WTC11 (cell line): ENCODE results near the gene NCF4. TPM values are rescaled to one million over a fixed set of nuclear protein-coding genes. Genes with fewer than 3 reads are reported as not detected.
A peak's percentile ranks its signal among the peaks of the same experiment; 100 is the strongest.

Experiments
- ATAC-seq: fragments of 200-7000 bp; cut with Tn5 transposase; 2 replicates; pipeline ENCODE4 v1.10.0; 2021; ENCODE audit warnings: mild to moderate bottlenecking, moderate library complexity
- CTCF ChIA-PET: fragments of 300-600 bp; sonication (Branson Sonifier 250); formaldehyde crosslinking; loops from one replicate; lab custom pipeline; 2021; ENCODE audit warnings: antibody characterized with exemption; lab: Charles Lee
- POLR2A ChIA-PET: fragments of 350-600 bp; sonication (Branson Sonifier 250); formaldehyde crosslinking; loops from one replicate; lab custom pipeline; 2021; ENCODE audit warnings: antibody characterized with exemption; lab: Charles Lee
- DNase-seq: peaks from one replicate; pipeline ENCODE4 v3.0.0; 2021; ENCODE audit warnings: low spot score
- H3K27ac Mint-ChIP-seq: 2 replicates; pipeline ENCODE4 v1.8.0; 2021; ENCODE audit warnings: mixed read lengths
- H3K27me3 Mint-ChIP-seq: 2 replicates; pipeline ENCODE4 v1.8.0; 2021; ENCODE audit warnings: low read depth, mild to moderate bottlenecking, moderate library complexity, mixed read lengths
- H3K36me3 Mint-ChIP-seq: 2 replicates; pipeline ENCODE4 v1.8.0; 2021; ENCODE audit warnings: mixed read lengths
- H3K4me1 Mint-ChIP-seq: 2 replicates; pipeline ENCODE4 v1.8.0; 2022; ENCODE audit warnings: mixed read lengths
- H3K4me3 Mint-ChIP-seq: 2 replicates; pipeline ENCODE4 v1.8.0; 2021; ENCODE audit warnings: mild to moderate bottlenecking, moderate library complexity, mixed read lengths
- H3K9me3 Mint-ChIP-seq: 2 replicates; pipeline ENCODE4 v1.8.0; 2021; ENCODE audit warnings: mixed read lengths
- ARID4B ChIP-seq: sonication (generic); formaldehyde crosslinking; IDR thresholded peaks from 2 replicates; pipeline ENCODE4 v1.8.0; 2023; ENCODE audit warnings: missing genetic modification reagents, mild to moderate bottlenecking, borderline replicate concordance
- NFYB ChIP-seq: sonication (generic); formaldehyde crosslinking; conservative IDR thresholded peaks from 2 replicates; pipeline ENCODE4 v1.8.0; 2022; ENCODE audit warnings: low read depth, missing genetic modification reagents
- RORB ChIP-seq: fragments of 250-450 bp; sonication (Bioruptor Pico); IDR thresholded peaks from 2 replicates; pipeline ENCODE4 v1.9.0; 2021; ENCODE audit warnings: mild to moderate bottlenecking
- TEAD1 ChIP-seq: sonication (generic); formaldehyde crosslinking; IDR thresholded peaks from 2 replicates; pipeline ENCODE4 v1.8.0; 2022; ENCODE audit warnings: mild to moderate bottlenecking, missing genetic modification reagents
- USF1 ChIP-seq: sonication (generic); formaldehyde crosslinking; IDR thresholded peaks from 2 replicates; pipeline ENCODE4 v1.8.0; 2022; ENCODE audit warnings: mild to moderate bottlenecking, missing genetic modification reagents
- USF2 ChIP-seq: sonication (generic); formaldehyde crosslinking; IDR thresholded peaks from 2 replicates; pipeline ENCODE4 v1.8.1; 2023; ENCODE audit warnings: mild to moderate bottlenecking, missing genetic modification reagents, moderate library complexity
- ZNF121 ChIP-seq: sonication (generic); formaldehyde crosslinking; IDR thresholded peaks from 2 replicates; pipeline ENCODE4 v1.8.0; 2023; ENCODE audit warnings: missing genetic modification reagents
- total RNA-seq: library from RNA; stranded (reverse); gene quantifications from 3 replicates; pipeline ENCODE4 v1.2.3, GENCODE V29; 2021
- TF ChIP-seq, protein P1 (sequence below): sonication (generic); formaldehyde crosslinking; IDR thresholded peaks from 2 replicates; pipeline ENCODE4 v1.8.0; 2022; ENCODE audit warnings: mild to moderate bottlenecking, missing genetic modification reagents
- TF ChIP-seq, protein P2 (sequence below): fragments of 200-600 bp; IDR thresholded peaks from 2 replicates; pipeline ENCODE4 v1.8.0; 2022; ENCODE audit warnings: antibody characterized with exemption

The NCF4 gene
- total RNA-seq, 1 experiment from 2014 or later, result not detected

DNA sequence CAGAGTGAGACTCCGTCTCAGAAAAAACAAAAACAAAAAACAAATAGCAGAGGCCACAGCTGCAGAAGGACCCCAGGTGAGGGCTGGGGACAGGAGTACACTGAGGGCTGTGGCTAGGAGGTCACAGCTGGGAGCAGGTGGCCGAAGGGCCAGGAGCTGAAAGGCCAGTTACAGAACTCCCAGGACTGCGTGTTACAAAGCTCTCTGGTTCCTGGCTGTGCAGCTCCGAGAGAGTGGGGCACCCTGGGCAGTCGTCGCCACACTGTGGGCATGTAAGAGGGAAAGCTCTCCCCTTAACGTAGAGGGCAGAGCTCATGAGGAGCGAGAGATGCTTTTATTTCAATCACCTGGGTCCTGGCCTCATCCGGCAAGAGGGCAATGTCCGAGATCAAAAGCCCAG lies 10.1 kb upstream of the NCF4 start (continued):
- no peak for TF ChIP-seq USF1
- TF ChIP-seq, all 79 proteins: peak for 0

DNA sequence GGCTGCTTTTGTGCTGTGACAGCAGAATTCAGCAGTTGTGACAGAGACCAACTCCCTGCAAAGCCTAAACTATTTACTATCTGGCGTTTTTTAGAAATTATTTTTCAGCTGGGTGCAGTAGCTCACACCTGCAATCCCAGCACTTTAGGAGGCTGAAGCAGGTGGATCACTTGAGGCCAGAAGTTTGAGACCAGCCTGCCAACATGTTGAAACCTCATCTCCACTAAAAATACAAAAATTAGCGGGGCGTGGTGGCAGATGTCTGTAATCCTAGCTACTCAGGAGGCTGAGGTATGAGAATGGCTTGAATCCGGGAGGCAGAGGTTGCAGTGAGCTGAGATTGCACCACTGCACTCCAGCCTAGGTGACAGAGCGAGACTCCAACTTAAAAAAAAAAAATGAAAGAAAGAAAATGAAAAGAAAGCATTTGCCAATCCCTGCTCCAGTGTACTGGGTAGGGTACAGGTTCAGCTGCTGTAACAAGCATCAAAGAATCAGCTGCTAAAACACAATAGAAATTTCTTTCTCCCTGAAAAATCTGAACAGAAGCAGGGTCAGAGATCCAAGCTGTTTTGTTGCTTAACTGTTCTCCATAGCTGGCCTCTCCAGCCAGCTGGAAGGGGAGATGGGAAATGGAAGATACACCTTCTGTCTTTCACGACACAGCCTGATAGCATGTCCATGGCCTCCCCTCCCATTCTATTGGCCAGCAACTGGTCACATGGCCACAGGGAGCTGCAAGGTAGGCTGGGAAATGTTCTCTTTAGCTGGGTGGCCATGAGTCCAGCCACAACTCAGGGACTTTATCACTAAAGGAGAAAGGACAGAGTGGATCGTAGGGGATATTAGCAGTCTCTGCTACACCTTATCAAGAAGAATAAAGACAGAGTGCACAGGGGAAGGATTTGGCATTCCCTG lies 8.5 kb upstream of the NCF4 start:
- ATAC-seq, result no peak
- Mint-ChIP-seq H3K36me3 (no peaks in the 10 kb centered on the region), H3K27ac (no peak overlapping the region), H3K9me3 (peaks cover 10% of the 10 kb centered on the region), H3K4me1 (peaks cover 11% of the 10 kb centered on the region), H3K4me3 (no peak overlapping the region), H3K27me3 (peaks cover 21% of the 10 kb centered on the region)
- TF ChIP-seq, protein P1, sequence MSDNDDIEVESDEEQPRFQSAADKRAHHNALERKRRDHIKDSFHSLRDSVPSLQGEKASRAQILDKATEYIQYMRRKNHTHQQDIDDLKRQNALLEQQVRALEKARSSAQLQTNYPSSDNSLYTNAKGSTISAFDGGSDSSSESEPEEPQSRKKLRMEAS (CRISPR knock-in tag), result no peak
- TF ChIP-seq NFYB (peak; percentile 33; the same call in 1 of the 2 replicates), USF2 (CRISPR knock-in tag) (peak; percentile 56; the same call in 1 of the 2 replicates)
- ChIA-PET POLR2A (no interaction called here), CTCF (interaction anchor here (1.2 to 4.3 kb wide), 9 partner anchors 10 to 291 kb away, joined by 3 to 36 read pairs (median 5); partner anchors contain the start of gene IFT27)
- no peak for DNase-seq

DNA sequence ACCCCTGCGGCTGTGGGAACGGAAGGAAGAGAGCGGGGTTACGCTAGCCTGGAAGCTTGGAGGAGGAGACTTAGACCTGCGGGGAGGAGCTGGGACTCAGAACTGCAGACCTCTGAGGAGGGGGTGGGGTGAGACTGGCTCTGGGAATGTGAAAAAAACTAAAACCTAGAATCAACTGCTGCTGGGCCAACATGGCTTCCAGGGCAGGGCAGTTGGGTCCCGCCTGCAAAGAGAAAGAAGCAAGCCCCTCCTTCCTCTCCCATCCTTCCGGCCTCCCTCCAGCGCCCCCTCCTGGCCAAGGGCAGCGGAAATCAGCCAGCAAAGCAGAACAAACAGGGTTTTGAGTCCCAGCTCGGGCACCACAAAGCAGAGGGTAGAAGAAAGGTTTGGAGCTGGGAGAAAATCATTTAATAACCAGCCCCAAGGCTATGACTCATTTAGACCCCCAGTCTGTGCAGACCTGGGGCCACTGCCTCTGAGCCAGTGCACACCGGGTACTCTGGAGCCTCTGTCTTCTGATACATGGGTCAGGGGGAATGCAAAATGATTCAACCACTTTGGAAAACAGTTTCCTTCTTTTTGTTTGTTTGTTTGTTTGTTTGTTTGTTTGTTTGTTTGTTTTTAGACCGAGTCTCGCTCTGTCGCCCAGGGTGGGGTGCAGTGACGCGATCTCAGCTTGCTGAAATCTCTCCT lies 7.3 kb upstream of the NCF4 start:
- TF ChIP-seq ZNF121 (CRISPR knock-in tag) (peak; percentile 95), TEAD1 (no peak), ARID4B (CRISPR knock-in tag) (no peak), RORB (CRISPR knock-in tag) (no peak)
- TF ChIP-seq, protein P2, sequence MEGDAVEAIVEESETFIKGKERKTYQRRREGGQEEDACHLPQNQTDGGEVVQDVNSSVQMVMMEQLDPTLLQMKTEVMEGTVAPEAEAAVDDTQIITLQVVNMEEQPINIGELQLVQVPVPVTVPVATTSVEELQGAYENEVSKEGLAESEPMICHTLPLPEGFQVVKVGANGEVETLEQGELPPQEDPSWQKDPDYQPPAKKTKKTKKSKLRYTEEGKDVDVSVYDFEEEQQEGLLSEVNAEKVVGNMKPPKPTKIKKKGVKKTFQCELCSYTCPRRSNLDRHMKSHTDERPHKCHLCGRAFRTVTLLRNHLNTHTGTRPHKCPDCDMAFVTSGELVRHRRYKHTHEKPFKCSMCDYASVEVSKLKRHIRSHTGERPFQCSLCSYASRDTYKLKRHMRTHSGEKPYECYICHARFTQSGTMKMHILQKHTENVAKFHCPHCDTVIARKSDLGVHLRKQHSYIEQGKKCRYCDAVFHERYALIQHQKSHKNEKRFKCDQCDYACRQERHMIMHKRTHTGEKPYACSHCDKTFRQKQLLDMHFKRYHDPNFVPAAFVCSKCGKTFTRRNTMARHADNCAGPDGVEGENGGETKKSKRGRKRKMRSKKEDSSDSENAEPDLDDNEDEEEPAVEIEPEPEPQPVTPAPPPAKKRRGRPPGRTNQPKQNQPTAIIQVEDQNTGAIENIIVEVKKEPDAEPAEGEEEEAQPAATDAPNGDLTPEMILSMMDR, result peak; percentile 80
- TF ChIP-seq, all 79 proteins: peak for 2
- no peak overlapping the region for H3K27ac Mint-ChIP-seq
- ChIA-PET POLR2A (interaction anchor here (0.5 kb wide), 1 partner anchor 60 kb away, joined by 3 read pairs; no protein-coding TSS in a partner anchor), CTCF (interaction anchor here (0.6 to 4.3 kb wide), 22 partner anchors 9 to 343 kb away, joined by 3 to 36 read pairs (median 4); partner anchors contain the start of gene IFT27)
- H3K27me3 Mint-ChIP-seq, result peaks cover 31% of the 10 kb centered on the region
- H3K4me1 Mint-ChIP-seq, result peaks cover 11% of the 10 kb centered on the region
- H3K9me3 Mint-ChIP-seq, result peaks cover 10% of the 10 kb centered on the region
- peak; percentile 93 for DNase-seq
- H3K4me3 Mint-ChIP-seq, result no peak overlapping the region
- peak; percentile 44 for ATAC-seq
- H3K36me3 Mint-ChIP-seq, result no peaks in the 10 kb centered on the region
